ENCODE results near the gene PPFIA1.
A peak's percentile ranks its signal among the peaks of the same experiment; 100 is the strongest.

Gene PPFIA1

DNA sequence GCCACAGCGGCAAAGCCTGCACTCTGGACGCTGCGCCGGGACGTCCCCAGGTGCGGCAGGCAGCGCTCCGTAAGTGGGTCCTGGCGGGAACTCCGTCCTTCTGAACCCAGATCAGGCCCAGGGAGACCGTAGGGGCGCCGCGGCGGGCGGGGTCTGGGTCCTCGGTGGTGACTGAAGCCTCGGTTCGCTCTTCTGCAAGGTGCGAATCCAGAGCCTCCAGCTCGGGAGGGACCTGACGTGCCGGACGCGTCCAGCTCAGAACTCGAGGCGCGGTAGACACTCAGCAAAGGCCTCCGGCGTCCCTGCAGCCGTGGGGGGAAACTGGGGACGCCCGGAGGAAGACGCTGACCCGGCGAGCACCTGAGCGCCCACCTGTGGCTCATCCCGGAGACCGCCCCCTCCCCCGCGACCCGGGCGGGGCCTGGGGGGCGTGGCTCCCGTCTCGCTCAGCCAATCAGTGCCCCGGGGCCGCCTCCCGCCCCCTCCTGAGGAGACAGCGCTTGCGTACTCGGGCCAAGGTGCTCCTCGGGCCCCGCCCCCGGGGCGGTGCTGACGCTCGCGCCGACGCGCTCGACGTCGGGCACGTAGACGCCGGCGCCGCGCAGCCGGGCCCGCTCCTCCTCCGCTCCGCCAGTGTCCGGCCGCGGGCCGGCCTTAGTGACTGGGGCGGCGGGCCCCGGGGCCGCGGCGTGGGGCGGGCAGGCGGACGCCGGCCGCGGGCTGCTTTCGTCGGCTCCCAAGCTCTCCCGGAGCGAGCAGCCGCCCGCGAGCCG, at the start of gene PPFIA1:
PPFIA1 (plus strand) TSS at position 587 of the 773 bp plus-strand sequence. CDS start 1,483 bp downstream, outside the sequence.
- peak within 1 kb of the TSS; percentile 95 for H3K4me3 ChIP-seq (ENCODE audit: low read depth, low read length)

GRCh38 chr11:70220920-70221319, 49.6 kb upstream of the PPFIA1 start:
- H3K4me3 ChIP-seq (ENCODE audit: low read depth, low read length): no peak overlapping the region
- TF ChIP-seq, protein P1, sequence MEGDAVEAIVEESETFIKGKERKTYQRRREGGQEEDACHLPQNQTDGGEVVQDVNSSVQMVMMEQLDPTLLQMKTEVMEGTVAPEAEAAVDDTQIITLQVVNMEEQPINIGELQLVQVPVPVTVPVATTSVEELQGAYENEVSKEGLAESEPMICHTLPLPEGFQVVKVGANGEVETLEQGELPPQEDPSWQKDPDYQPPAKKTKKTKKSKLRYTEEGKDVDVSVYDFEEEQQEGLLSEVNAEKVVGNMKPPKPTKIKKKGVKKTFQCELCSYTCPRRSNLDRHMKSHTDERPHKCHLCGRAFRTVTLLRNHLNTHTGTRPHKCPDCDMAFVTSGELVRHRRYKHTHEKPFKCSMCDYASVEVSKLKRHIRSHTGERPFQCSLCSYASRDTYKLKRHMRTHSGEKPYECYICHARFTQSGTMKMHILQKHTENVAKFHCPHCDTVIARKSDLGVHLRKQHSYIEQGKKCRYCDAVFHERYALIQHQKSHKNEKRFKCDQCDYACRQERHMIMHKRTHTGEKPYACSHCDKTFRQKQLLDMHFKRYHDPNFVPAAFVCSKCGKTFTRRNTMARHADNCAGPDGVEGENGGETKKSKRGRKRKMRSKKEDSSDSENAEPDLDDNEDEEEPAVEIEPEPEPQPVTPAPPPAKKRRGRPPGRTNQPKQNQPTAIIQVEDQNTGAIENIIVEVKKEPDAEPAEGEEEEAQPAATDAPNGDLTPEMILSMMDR (IDR thresholded peaks at IDR 0.05; ENCODE audit: borderline replicate concordance, insufficient read depth, low read depth, low read length): no peak

More for the DNA sequence above, at the start of gene PPFIA1:
- TF ChIP-seq, protein P1 (IDR thresholded peaks at IDR 0.05; ENCODE audit: borderline replicate concordance, insufficient read depth, low read depth, low read length): 0 out of 2 replicates have a peak, but pooled peaks have one; percentile 13

- H3K4me3 ChIP-seq (ENCODE audit: low read depth, low read length): no peak overlapping the region
- TF ChIP-seq, protein P1 (IDR thresholded peaks at IDR 0.05; ENCODE audit: borderline replicate concordance, insufficient read depth, low read depth, low read length): no peak
Observed at GRCh38 chr11:70225681-70226177, 44.8 kb upstream of the PPFIA1 start.

DNA sequence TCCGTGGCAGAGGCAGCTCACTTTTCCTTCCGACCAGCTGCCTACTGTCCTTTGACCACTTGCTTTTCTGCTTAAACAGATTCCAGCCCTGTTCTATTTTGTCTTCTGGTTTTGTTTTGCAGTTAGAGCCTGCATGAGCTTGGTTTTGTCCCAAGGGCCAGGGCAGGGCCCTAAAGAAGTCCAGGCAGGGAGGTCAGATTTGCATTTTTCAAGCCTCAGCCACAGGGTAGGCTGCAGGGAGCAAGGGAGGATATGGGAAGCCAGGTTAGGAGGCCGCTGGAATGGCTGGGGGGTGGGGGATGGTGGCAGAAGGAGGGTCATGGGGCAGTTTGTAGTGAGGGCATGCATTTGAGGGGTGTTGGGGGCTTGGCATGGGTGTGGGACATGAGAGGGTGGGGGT, 44.3 kb upstream of the PPFIA1 start:
- no peak overlapping the region for H3K4me3 ChIP-seq (ENCODE audit: low read depth, low read length)
- TF ChIP-seq, protein P1 (IDR thresholded peaks at IDR 0.05; ENCODE audit: borderline replicate concordance, insufficient read depth, low read depth, low read length): no peak

DNA sequence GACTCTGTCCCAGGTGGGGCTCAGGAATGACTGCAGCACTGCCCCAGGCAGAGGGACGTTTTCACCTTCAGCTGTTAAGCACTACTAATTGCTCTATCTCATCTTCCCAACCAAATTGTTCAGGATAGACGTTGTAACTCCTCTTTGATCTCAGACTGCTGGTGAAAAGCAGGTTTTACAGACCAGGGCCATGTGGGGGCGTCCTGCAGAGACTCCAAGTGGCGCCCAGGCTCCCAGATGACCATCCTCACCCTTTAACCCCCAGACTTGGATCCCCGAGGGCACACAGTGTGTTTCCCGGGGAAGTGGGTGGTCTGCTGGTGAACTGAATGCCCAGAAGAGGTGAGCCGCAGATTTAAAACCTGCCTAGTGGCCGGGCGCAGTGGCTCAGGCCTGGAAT, 43.5 kb upstream of the PPFIA1 start:
- no peak overlapping the region for H3K4me3 ChIP-seq (ENCODE audit: low read depth, low read length)
- TF ChIP-seq, protein P1 (IDR thresholded peaks at IDR 0.05; ENCODE audit: borderline replicate concordance, insufficient read depth, low read depth, low read length): peak; percentile 34; the same call in 1 of the 2 replicates

- H3K4me3 ChIP-seq (ENCODE audit: low read depth, low read length): no peak overlapping the region
- TF ChIP-seq, protein P1 (IDR thresholded peaks at IDR 0.05; ENCODE audit: borderline replicate concordance, insufficient read depth, low read depth, low read length): no peak
Observed at GRCh38 chr11:70229737-70230136, 40.8 kb upstream of the PPFIA1 start.
